Activated CD4-positive, alpha-beta T cell treated with anti-CD3 and anti-CD28 coated beads for 24 hours (primary cell): ENCODE results near the gene PSENEN.
"Not testable (repeated sequence)": the region's sequence is repeated elsewhere in the genome, so short reads cannot be mapped to it uniquely, and the experiment has no call there.

Source experiments
- DNase-seq, 2 donors: peaks; one replicate each; pipeline ENCODE4 v3.0.0-alpha.2; 2020; ENCODE audit warnings: low read depth in 2 of 2

Gene PSENEN

GRCh38 chr19:35751839-35752745 is 6.6 kb downstream of the PSENEN start:
- DNase-seq = no peak

GRCh38 chr19:35752746-35753350 is 7.4 kb downstream of the PSENEN start:
- no peak for DNase-seq

GRCh38 chr19:35753634-35754369 is 8.4 kb downstream of the PSENEN start:
- no peak for DNase-seq

GRCh38 chr19:35754370-35755130 is 9.1 kb downstream of the PSENEN start:
- DNase-seq = no peak

- no peak for DNase-seq
Observed at GRCh38 chr19:35755131-35755549, 9.7 kb downstream of the PSENEN start.

- no peak for DNase-seq
Observed at GRCh38 chr19:35755550-35756376, 10.3 kb downstream of the PSENEN start.

- DNase-seq = no peak
Observed at GRCh38 chr19:35756377-35757230, 11.2 kb downstream of the PSENEN start, which contains the start of gene HSPB6. TSS of gene HSPB6 (minus strand) at chr19:35757029. CDS start at chr19:35757008, 21 bp downstream.

GRCh38 chr19:35757231-35757748 is 11.8 kb downstream of the PSENEN start:
- DNase-seq = no peak

GRCh38 chr19:35757749-35758608 is 12.5 kb downstream of the PSENEN start, which contains the start of gene PROSER3:
TSS of gene PROSER3 (plus strand) at chr19:35758176. CDS start at chr19:35758216, 40 bp downstream.
- DNase-seq = peak; percentile 94 to 97

GRCh38 chr19:35759697-35760096 is 14.2 kb downstream of the PSENEN start:
- DNase-seq = no peak

GRCh38 chr19:35760711-35761349 is 15.4 kb downstream of the PSENEN start:
- DNase-seq = no peak

- DNase-seq = no peak
Observed at GRCh38 chr19:35764432-35765315, 19.2 kb downstream of the PSENEN start.

- no peak for DNase-seq
Observed at GRCh38 chr19:35766571-35767104, 21.2 kb downstream of the PSENEN start.

- no peak for DNase-seq
Observed at GRCh38 chr19:35767288-35768081, 22.0 kb downstream of the PSENEN start.

- DNase-seq = no peak
Observed at GRCh38 chr19:35768082-35768421, 22.6 kb downstream of the PSENEN start.

GRCh38 chr19:35772362-35772761 is 26.9 kb downstream of the PSENEN start:
- DNase-seq = not testable (repeated sequence)
